ENCODE data around the gene BRINP2. TPM values are rescaled to one million over a fixed set of nuclear protein-coding genes. Genes with fewer than 3 reads are reported as not detected.

The BRINP2 gene
- total and polyA plus RNA-seq, 4 donors: not detected

GRCh38 chr1:177163844-177164379 lies 6.8 kb upstream of the BRINP2 start:
- Histone ChIP-seq H3K27ac (ENCODE audit: low read depth in 1 of 2, low read length in 2 of 2) (no peak overlapping the region), H3K36me3 (ENCODE audit: control insufficient read depth in 1 of 2, insufficient read depth in 2 of 2, low read length in 1 of 2) (no peaks in the 10 kb centered on the region), H3K9me3 (ENCODE audit: control insufficient read depth, low read length) (no peaks in the 10 kb centered on the region), H3K4me1 (ENCODE audit: control insufficient read depth in 1 of 2, insufficient read depth in 2 of 2, low read length in 2 of 2) (peaks cover 0 to 3% of the 10 kb centered on the region in 2 donors), H3K4me3 (ENCODE audit: low read length in 2 of 2) (no peak overlapping the region), H3K27me3 (ENCODE audit: control insufficient read depth in 1 of 2, insufficient read depth in 2 of 2, low read length in 1 of 2) (peaks cover 0 to 2% of the 10 kb centered on the region in 2 donors)
- intact Hi-C loops (cut with DNase I): no loop called here
- WGBS, 2 donors: 3% methylated on average over 7 to 15 of the region's 15 CpGs
- DNase-seq (no peak), ATAC-seq (ENCODE audit: low FRiP score) (no peak)

- H3K27me3 ChIP-seq (ENCODE audit: control insufficient read depth in 1 of 2, insufficient read depth in 2 of 2, low read length in 1 of 2): peaks cover 0 to 2% of the 10 kb centered on the region in 2 donors
- no peaks in the 10 kb centered on the region for H3K36me3 ChIP-seq (ENCODE audit: control insufficient read depth in 1 of 2, insufficient read depth in 2 of 2, low read length in 1 of 2)
- H3K4me1 ChIP-seq (ENCODE audit: control insufficient read depth in 1 of 2, insufficient read depth in 2 of 2, low read length in 2 of 2): peaks cover 0 to 3% of the 10 kb centered on the region in 2 donors
- H3K4me3 ChIP-seq (ENCODE audit: low read length in 2 of 2): peak within 1 kb of the TSS; percentile 34 to 59
- H3K9me3 ChIP-seq (ENCODE audit: control insufficient read depth, low read length): no peaks in the 10 kb centered on the region
- DNase-seq: peak in 1 of 2 donors; percentile 69
- peak; percentile 63 for ATAC-seq (ENCODE audit: low FRiP score)
- intact Hi-C loops (cut with DNase I): no loop called here
- WGBS, 2 donors: 1% methylated on average over 49 of the region's 49 CpGs
- no peak within 1 kb of the TSS for H3K27ac ChIP-seq (ENCODE audit: low read depth in 1 of 2, low read length in 2 of 2)
Measured at GRCh38 chr1:177164380-177165068, 6.2 kb upstream of the BRINP2 start, which contains the start of gene ASTN1. ASTN1 (minus strand) TSS chr1:177164712; CDS start chr1:177164676, 36 bp downstream.

DNA sequence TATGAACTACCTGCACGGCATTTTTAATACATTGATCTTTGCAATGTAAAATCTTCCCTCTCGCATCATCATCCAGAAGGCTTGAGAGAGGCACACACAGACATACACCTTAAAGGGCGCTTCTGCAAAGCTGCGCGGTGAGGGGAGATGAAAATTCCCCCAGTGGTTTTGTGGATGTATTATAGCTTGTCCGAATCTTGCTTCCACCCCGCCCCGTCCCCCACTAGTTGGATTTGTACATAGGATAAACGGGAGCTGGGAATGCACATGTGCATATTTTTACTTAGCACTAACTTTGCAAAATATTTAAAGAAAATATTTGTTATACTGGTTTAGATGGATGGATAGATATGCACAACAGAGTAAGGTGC lies 5.7 kb upstream of the BRINP2 start:
- Histone ChIP-seq H3K4me3 (ENCODE audit: low read length in 2 of 2) (no peak overlapping the region), H3K36me3 (ENCODE audit: control insufficient read depth in 1 of 2, insufficient read depth in 2 of 2, low read length in 1 of 2) (no peaks in the 10 kb centered on the region), H3K27ac (ENCODE audit: low read depth in 1 of 2, low read length in 2 of 2) (no peak overlapping the region), H3K9me3 (ENCODE audit: control insufficient read depth, low read length) (no peaks in the 10 kb centered on the region), H3K27me3 (ENCODE audit: control insufficient read depth in 1 of 2, insufficient read depth in 2 of 2, low read length in 1 of 2) (peaks cover 0 to 2% of the 10 kb centered on the region in 2 donors), H3K4me1 (ENCODE audit: control insufficient read depth in 1 of 2, insufficient read depth in 2 of 2, low read length in 2 of 2) (peaks cover 0 to 3% of the 10 kb centered on the region in 2 donors)
- WGBS, 2 donors: 6 to 9% methylated on average over 9 of the region's 9 CpGs
- ATAC-seq (ENCODE audit: low FRiP score) (no peak), DNase-seq (no peak)
- intact Hi-C loops (cut with DNase I): no loop called here

GRCh38 chr1:177171536-177172123 lies 872 bp downstream of the BRINP2 start:
- intact Hi-C loops (cut with DNase I): no loop called here
- DNase-seq (no peak), ATAC-seq (ENCODE audit: low FRiP score) (no peak)
- no peak overlapping the region for H3K27ac ChIP-seq (ENCODE audit: low read depth in 1 of 2, low read length in 2 of 2)
- 14 to 15% methylated on average over 8 of the region's 8 CpGs for WGBS, 2 donors
- peaks cover 0 to 2% of the 10 kb centered on the region in 2 donors for H3K27me3 ChIP-seq (ENCODE audit: control insufficient read depth in 1 of 2, insufficient read depth in 2 of 2, low read length in 1 of 2)
- no peaks in the 10 kb centered on the region for H3K36me3 ChIP-seq (ENCODE audit: control insufficient read depth in 1 of 2, insufficient read depth in 2 of 2, low read length in 1 of 2)
- no peaks in the 10 kb centered on the region for H3K4me1 ChIP-seq (ENCODE audit: control insufficient read depth in 1 of 2, insufficient read depth in 2 of 2, low read length in 2 of 2)
- no peaks in the 10 kb centered on the region for H3K9me3 ChIP-seq (ENCODE audit: control insufficient read depth, low read length)
- H3K4me3 ChIP-seq (ENCODE audit: low read length in 2 of 2): peak overlapping the region in 1 of 2 donors; percentile 24

GRCh38 chr1:177172272-177172671 lies 1.5 kb downstream of the BRINP2 start:
- Histone ChIP-seq H3K36me3 (ENCODE audit: control insufficient read depth in 1 of 2, insufficient read depth in 2 of 2, low read length in 1 of 2) (no peaks in the 10 kb centered on the region), H3K27ac (ENCODE audit: low read depth in 1 of 2, low read length in 2 of 2) (no peak overlapping the region), H3K4me3 (ENCODE audit: low read length in 2 of 2) (no peak overlapping the region), H3K27me3 (ENCODE audit: control insufficient read depth in 1 of 2, insufficient read depth in 2 of 2, low read length in 1 of 2) (peaks cover 0 to 2% of the 10 kb centered on the region in 2 donors), H3K9me3 (ENCODE audit: control insufficient read depth, low read length) (no peaks in the 10 kb centered on the region), H3K4me1 (ENCODE audit: control insufficient read depth in 1 of 2, insufficient read depth in 2 of 2, low read length in 2 of 2) (no peaks in the 10 kb centered on the region)
- intact Hi-C loops (cut with DNase I): no loop called here
- WGBS, 2 donors: 65 to 72% methylated on average over 3 of the region's 3 CpGs
- no peak for DNase-seq
- ATAC-seq (ENCODE audit: low FRiP score): no peak

GRCh38 chr1:177172866-177173265 lies 2.1 kb downstream of the BRINP2 start:
- Histone ChIP-seq H3K36me3 (ENCODE audit: control insufficient read depth in 1 of 2, insufficient read depth in 2 of 2, low read length in 1 of 2) (no peaks in the 10 kb centered on the region), H3K4me3 (ENCODE audit: low read length in 2 of 2) (no peak overlapping the region), H3K27me3 (ENCODE audit: control insufficient read depth in 1 of 2, insufficient read depth in 2 of 2, low read length in 1 of 2) (peaks cover 0 to 2% of the 10 kb centered on the region in 2 donors), H3K27ac (ENCODE audit: low read depth in 1 of 2, low read length in 2 of 2) (no peak overlapping the region), H3K9me3 (ENCODE audit: control insufficient read depth, low read length) (no peaks in the 10 kb centered on the region), H3K4me1 (ENCODE audit: control insufficient read depth in 1 of 2, insufficient read depth in 2 of 2, low read length in 2 of 2) (no peaks in the 10 kb centered on the region)
- DNase-seq (no peak), ATAC-seq (ENCODE audit: low FRiP score) (no peak)
- intact Hi-C loops (cut with DNase I): no loop called here
- 93 to 94% methylated on average over 3 of the region's 3 CpGs for WGBS, 2 donors

- H3K4me3 ChIP-seq (ENCODE audit: low read length in 2 of 2): no peak overlapping the region
- H3K27ac ChIP-seq (ENCODE audit: low read depth in 1 of 2, low read length in 2 of 2): no peak overlapping the region
- intact Hi-C loops (cut with DNase I): no loop called here
- H3K9me3 ChIP-seq (ENCODE audit: control insufficient read depth, low read length): no peaks in the 10 kb centered on the region
- ATAC-seq (ENCODE audit: low FRiP score) (no peak), DNase-seq (no peak)
- H3K27me3 ChIP-seq (ENCODE audit: control insufficient read depth in 1 of 2, insufficient read depth in 2 of 2, low read length in 1 of 2): no peaks in the 10 kb centered on the region
- no peaks in the 10 kb centered on the region for H3K36me3 ChIP-seq (ENCODE audit: control insufficient read depth in 1 of 2, insufficient read depth in 2 of 2, low read length in 1 of 2)
- H3K4me1 ChIP-seq (ENCODE audit: control insufficient read depth in 1 of 2, insufficient read depth in 2 of 2, low read length in 2 of 2): no peaks in the 10 kb centered on the region
- WGBS, 2 donors: 86 to 91% methylated on average over 2 of the region's 2 CpGs
Measured at GRCh38 chr1:177173976-177174375, 3.2 kb downstream of the BRINP2 start.

DNA sequence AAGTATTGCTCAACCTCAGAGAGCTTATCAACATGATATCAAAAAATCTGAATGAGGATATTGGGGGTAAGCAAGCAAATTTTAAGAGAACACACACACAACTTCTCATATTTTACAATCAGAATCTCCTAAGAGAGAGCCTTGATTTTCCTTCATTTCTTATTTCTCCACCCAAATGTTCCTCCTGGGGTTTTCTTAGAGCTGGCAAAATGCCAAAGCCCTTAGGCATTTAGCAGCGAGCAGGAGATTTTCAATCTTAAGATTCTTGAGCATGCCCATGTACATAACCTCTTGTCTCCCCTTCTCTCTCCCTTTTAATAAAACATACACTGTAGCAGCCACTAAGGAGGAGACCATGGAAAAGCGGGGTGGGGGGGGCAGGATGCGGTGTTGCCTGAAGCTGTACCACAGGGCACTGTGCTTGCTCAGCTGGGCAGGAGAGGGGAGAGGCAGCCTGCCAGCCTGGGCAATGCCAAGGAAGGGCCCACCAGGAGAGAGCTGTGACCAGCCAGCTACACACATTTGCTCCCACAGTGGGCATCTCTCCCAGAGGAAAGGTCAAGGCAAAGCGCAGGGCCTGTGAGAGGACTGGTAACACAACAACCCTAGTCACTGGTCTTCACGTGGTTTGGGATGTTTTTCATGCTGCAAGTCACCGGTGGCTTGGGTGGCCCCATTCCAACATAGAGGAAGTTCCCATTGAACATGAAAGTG lies 4.3 kb downstream of the BRINP2 start:
- WGBS, 2 donors: 61 to 70% methylated on average over 6 of the region's 6 CpGs
- H3K4me1 ChIP-seq (ENCODE audit: control insufficient read depth in 1 of 2, insufficient read depth in 2 of 2, low read length in 2 of 2): no peaks in the 10 kb centered on the region
- H3K36me3 ChIP-seq (ENCODE audit: control insufficient read depth in 1 of 2, insufficient read depth in 2 of 2, low read length in 1 of 2): no peaks in the 10 kb centered on the region
- no peaks in the 10 kb centered on the region for H3K27me3 ChIP-seq (ENCODE audit: control insufficient read depth in 1 of 2, insufficient read depth in 2 of 2, low read length in 1 of 2)
- H3K27ac ChIP-seq (ENCODE audit: low read depth in 1 of 2, low read length in 2 of 2): no peak overlapping the region
- intact Hi-C loops (cut with DNase I): no loop called here
- no peak overlapping the region for H3K4me3 ChIP-seq (ENCODE audit: low read length in 2 of 2)
- no peak for DNase-seq
- no peak for ATAC-seq (ENCODE audit: low FRiP score)
- no peaks in the 10 kb centered on the region for H3K9me3 ChIP-seq (ENCODE audit: control insufficient read depth, low read length)

All from aorta (tissue), 5 donors.